ENCODE measurements around the gene CALR. TPM values are rescaled to one million over a fixed set of nuclear protein-coding genes. Genes with fewer than 3 reads are reported as not detected.
A peak's percentile ranks its signal among the peaks of the same experiment; 100 is the strongest.
"Not testable (repeated sequence)": the region's sequence is repeated elsewhere in the genome, so short reads cannot be mapped to it uniquely, and the experiment has no call there.

Gene CALR
- 1,000 to 10,000 TPM; 1,328 to 1,513 TPM for total RNA-seq

- H3K27me3 Mint-ChIP-seq: no peaks in the 10 kb centered on the region
- no peaks in the 10 kb centered on the region for H3K9me3 Mint-ChIP-seq
- DNase-seq (ENCODE audit: low spot score) (peak; percentile 99), ATAC-seq (peak; percentile 94 to 95)
- H3K36me3 Mint-ChIP-seq: peaks cover 25% of the 10 kb centered on the region
- peaks cover 42 to 54% of the 10 kb centered on the region in 2 donors for H3K4me1 Mint-ChIP-seq (ENCODE audit: low read depth in 2 of 2)
- peak within 1 kb of the TSS; percentile 96 to 98 for H3K27ac Mint-ChIP-seq
- H3K4me3 Mint-ChIP-seq: peak within 1 kb of the TSS; percentile 97
Observed at GRCh38 chr19:12937927-12938778, at the start of gene CALR. CALR (plus strand) TSS chr19:12938609; CDS start chr19:12938680, 71 bp downstream.

DNA sequence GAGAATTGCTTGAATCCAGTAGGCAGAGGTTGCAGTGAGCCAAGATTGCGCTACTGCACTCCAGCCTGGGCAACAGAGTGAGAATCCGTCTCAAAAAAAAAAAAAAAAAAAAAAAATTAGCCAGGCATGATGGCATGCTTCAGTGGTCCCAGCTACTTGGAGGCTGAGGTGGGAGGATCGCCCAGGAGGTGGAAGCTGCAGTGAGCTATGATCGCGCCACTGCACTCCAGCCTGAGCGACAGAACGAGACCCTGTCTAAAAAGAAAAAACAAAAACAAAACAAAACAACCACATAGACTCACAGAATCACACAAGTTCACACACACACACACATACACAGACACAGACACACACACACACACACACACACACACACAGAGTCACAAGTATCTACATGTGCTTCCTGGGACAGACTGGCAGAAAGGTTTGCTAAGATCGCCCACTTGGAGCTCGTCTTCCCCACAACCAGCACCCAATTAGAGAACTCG is 48.1 kb upstream of the CALR start:
- H3K4me1 Mint-ChIP-seq (ENCODE audit: low read depth in 2 of 2): peaks cover 17 to 18% of the 10 kb centered on the region in 2 donors
- not testable (repeated sequence) for H3K9me3 Mint-ChIP-seq; H3K27me3 Mint-ChIP-seq; H3K36me3 Mint-ChIP-seq; ATAC-seq; DNase-seq (ENCODE audit: low spot score)
- peak overlapping the region; percentile 90 for H3K4me3 Mint-ChIP-seq
- H3K27ac Mint-ChIP-seq: peak overlapping the region; percentile 68 to 93

- peaks cover 6% of the 10 kb centered on the region for H3K36me3 Mint-ChIP-seq
- ATAC-seq (peak; percentile 98 to 99), DNase-seq (ENCODE audit: low spot score) (peak; percentile 98)
- H3K27me3 Mint-ChIP-seq: no peaks in the 10 kb centered on the region
- H3K4me1 Mint-ChIP-seq (ENCODE audit: low read depth in 2 of 2): peaks cover 17 to 18% of the 10 kb centered on the region in 2 donors
- no peaks in the 10 kb centered on the region for H3K9me3 Mint-ChIP-seq
- peak within 1 kb of the TSS; percentile 68 to 93 for H3K27ac Mint-ChIP-seq
- H3K4me3 Mint-ChIP-seq: peak within 1 kb of the TSS; percentile 90
Observed at GRCh38 chr19:12890787-12891552, 47.4 kb upstream of the CALR start, which contains the start of gene GCDH. GCDH (plus strand) TSS chr19:12891160; CDS start chr19:12891305, 145 bp downstream.

DNA sequence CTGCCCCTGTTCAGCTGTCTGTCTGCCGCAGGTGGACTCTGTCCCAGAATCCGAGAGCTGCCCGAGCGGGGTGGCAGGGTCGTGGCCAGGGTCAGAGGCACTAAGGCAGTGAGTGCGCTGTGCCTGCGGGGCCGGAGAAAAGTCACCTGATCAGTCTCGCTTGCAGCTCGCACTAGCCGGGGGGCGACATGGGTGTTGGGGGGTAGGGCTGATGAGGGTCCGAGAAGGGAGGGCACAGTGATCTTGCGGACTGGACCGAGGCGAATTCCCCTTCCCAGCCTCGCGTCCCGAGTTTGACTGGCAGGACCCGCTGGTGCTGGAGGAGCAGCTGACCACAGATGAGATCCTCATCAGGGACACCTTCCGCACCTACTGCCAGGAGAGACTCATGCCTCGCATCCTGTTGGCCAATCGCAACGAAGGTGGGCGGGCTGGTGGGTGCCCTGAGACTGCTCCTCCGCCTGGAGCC is 46.8 kb upstream of the CALR start:
- no peak for ATAC-seq
- DNase-seq (ENCODE audit: low spot score): no peak
- Mint-ChIP-seq H3K4me1 (ENCODE audit: low read depth in 2 of 2) (peaks cover 17 to 18% of the 10 kb centered on the region in 2 donors), H3K4me3 (peak overlapping the region; percentile 90), H3K36me3 (peaks cover 6% of the 10 kb centered on the region), H3K9me3 (no peaks in the 10 kb centered on the region), H3K27ac (peak overlapping the region; percentile 68 to 93), H3K27me3 (no peaks in the 10 kb centered on the region)

GRCh38 chr19:12893582-12893981 is 44.8 kb upstream of the CALR start:
- H3K4me3 Mint-ChIP-seq: peak overlapping the region; percentile 38
- H3K36me3 Mint-ChIP-seq: peaks cover 10% of the 10 kb centered on the region
- H3K9me3 Mint-ChIP-seq: no peaks in the 10 kb centered on the region
- peaks cover 18 to 21% of the 10 kb centered on the region in 2 donors for H3K4me1 Mint-ChIP-seq (ENCODE audit: low read depth in 2 of 2)
- H3K27me3 Mint-ChIP-seq: no peaks in the 10 kb centered on the region
- no peak for ATAC-seq
- H3K27ac Mint-ChIP-seq: no peak overlapping the region
- no peak for DNase-seq (ENCODE audit: low spot score)

GRCh38 chr19:12896460-12896859 is 41.9 kb upstream of the CALR start:
- Mint-ChIP-seq H3K4me1 (ENCODE audit: low read depth in 2 of 2) (peaks cover 18 to 24% of the 10 kb centered on the region in 2 donors), H3K27ac (no peak overlapping the region), H3K27me3 (no peaks in the 10 kb centered on the region), H3K9me3 (no peaks in the 10 kb centered on the region), H3K36me3 (peaks cover 10% of the 10 kb centered on the region), H3K4me3 (no peak overlapping the region)
- ATAC-seq (no peak), DNase-seq (ENCODE audit: low spot score) (no peak)

DNA sequence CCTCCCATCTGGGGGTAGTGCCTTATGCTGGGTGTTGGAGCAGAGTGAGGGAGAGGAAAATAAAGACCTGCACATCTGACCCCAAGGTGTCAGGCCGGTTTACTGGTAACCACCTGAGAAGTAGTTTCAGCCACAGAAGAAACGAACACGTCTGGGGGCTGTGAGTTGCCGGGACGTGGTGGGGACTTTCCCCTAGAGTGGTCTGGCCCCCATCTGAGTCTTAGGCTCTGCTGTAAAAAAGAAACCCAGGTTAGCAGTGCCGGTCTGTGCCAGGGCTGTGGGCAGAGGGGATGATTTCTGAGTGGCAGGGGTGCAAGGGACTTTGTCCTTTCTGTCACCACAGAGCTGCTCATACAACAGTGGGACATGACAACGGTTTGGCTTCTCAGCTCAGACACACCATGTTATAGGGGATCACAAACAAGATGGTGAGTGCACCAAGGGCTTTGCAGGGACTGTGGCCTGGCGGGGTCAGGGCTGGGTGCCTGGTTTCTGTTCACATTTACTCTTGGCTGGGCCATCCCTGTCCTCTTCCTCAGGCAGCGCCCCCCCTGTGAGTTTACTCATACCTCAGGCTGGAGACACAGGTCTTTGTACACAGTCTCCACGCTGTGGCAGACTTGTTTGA is 38.4 kb upstream of the CALR start:
- Mint-ChIP-seq H3K4me3 (peak overlapping the region; percentile 75), H3K27ac (peak overlapping the region; percentile 67 to 73), H3K27me3 (no peaks in the 10 kb centered on the region), H3K9me3 (no peaks in the 10 kb centered on the region), H3K4me1 (ENCODE audit: low read depth in 2 of 2) (peaks cover 9 to 18% of the 10 kb centered on the region in 2 donors), H3K36me3 (peaks cover 7% of the 10 kb centered on the region)
- DNase-seq (ENCODE audit: low spot score): peak; percentile 75
- peak; percentile 93 to 97 for ATAC-seq

- Mint-ChIP-seq H3K9me3 (no peaks in the 10 kb centered on the region), H3K4me3 (no peak overlapping the region), H3K27ac (no peak overlapping the region), H3K27me3 (no peaks in the 10 kb centered on the region), H3K36me3 (no peaks in the 10 kb centered on the region), H3K4me1 (ENCODE audit: low read depth in 2 of 2) (peaks cover 4 to 7% of the 10 kb centered on the region in 2 donors)
- DNase-seq (ENCODE audit: low spot score) (no peak), ATAC-seq (no peak)
Observed at GRCh38 chr19:12907166-12907565, 31.2 kb upstream of the CALR start.

GRCh38 chr19:12912571-12912970 is 25.8 kb upstream of the CALR start:
- H3K27ac Mint-ChIP-seq: no peak overlapping the region
- no peak for DNase-seq (ENCODE audit: low spot score)
- ATAC-seq: no peak
- no peaks in the 10 kb centered on the region for H3K36me3 Mint-ChIP-seq
- H3K4me3 Mint-ChIP-seq: no peak overlapping the region
- no peaks in the 10 kb centered on the region for H3K9me3 Mint-ChIP-seq
- peaks cover 24 to 27% of the 10 kb centered on the region in 2 donors for H3K4me1 Mint-ChIP-seq (ENCODE audit: low read depth in 2 of 2)
- no peaks in the 10 kb centered on the region for H3K27me3 Mint-ChIP-seq

DNA sequence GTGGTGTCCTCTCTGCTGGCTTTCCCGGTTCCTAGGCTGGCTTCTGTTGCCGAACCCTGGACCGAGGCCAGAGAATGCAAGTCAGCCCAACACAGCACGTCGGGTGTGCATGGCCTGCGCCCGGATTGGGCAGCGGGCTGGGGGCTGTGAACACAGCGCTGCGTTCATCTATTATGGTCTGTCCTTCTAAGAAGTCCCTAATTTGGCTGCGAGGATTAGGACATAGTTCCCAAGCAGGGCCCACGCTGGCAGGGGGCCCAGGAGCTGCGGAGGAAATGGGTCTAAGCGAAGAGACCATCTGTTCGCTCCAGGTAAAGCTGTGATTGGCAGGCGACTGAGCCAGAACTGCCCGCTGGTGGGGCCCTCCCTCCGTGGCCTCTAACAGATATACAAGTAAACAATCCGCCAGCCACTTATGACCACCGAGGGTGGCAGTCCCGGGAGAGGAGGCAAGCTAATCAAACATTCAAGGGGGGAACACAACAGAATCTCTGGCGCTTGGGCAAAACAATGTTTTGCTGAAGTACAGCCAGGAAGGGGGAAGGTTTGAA is 25.3 kb upstream of the CALR start:
- ATAC-seq (no peak), DNase-seq (ENCODE audit: low spot score) (no peak)
- no peaks in the 10 kb centered on the region for H3K27me3 Mint-ChIP-seq
- peaks cover 24 to 27% of the 10 kb centered on the region in 2 donors for H3K4me1 Mint-ChIP-seq (ENCODE audit: low read depth in 2 of 2)
- no peaks in the 10 kb centered on the region for H3K9me3 Mint-ChIP-seq
- H3K4me3 Mint-ChIP-seq: peak overlapping the region; percentile 54
- H3K36me3 Mint-ChIP-seq: no peaks in the 10 kb centered on the region
- peak overlapping the region; percentile 83 to 89 for H3K27ac Mint-ChIP-seq

- Mint-ChIP-seq H3K36me3 (no peaks in the 10 kb centered on the region), H3K4me1 (ENCODE audit: low read depth in 2 of 2) (peaks cover 27 to 30% of the 10 kb centered on the region in 2 donors), H3K27ac (peak overlapping the region; percentile 83 to 89), H3K4me3 (peak overlapping the region; percentile 54), H3K9me3 (no peaks in the 10 kb centered on the region), H3K27me3 (no peaks in the 10 kb centered on the region)
- DNase-seq (ENCODE audit: low spot score): peak; percentile 78
- ATAC-seq: peak; percentile 75 to 81
Observed at GRCh38 chr19:12913851-12914690, 24.3 kb upstream of the CALR start.

DNA sequence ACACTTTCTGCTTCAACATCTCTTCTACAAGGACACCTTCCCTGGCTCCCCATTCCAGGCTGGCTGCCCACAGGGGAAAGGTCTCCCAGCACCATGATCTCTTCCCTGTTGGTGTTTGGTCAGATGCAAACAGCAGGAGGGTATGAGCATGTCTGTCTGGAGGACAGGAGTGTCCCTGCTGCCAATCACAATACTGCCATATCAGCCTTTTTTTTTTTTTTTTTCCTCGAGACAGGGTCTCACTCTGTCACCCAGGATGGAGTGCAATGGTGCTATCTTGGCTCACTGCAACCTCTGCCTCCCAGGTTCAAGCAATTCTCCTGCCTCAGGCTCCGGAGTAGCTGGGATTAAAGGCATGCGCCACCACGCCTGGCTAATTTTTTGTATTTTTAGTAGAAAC is 22.5 kb upstream of the CALR start:
- not testable (repeated sequence) for H3K27me3 Mint-ChIP-seq; H3K36me3 Mint-ChIP-seq; DNase-seq (ENCODE audit: low spot score); ATAC-seq; H3K9me3 Mint-ChIP-seq
- H3K4me3 Mint-ChIP-seq: peak overlapping the region; percentile 2
- H3K27ac Mint-ChIP-seq: peak overlapping the region in 1 of 2 donors; percentile 47
- peaks cover 30 to 37% of the 10 kb centered on the region in 2 donors for H3K4me1 Mint-ChIP-seq (ENCODE audit: low read depth in 2 of 2)

All from natural killer cell treated with Interleukin-12 subunit alpha and Interleukin-12 subunit beta and Interleukin-15 and Interleukin-18, amount 100 ng/mL, for 72 hours (primary cell).